Caco-2 (cell line): ENCODE results near the gene GADL1. TPM values are rescaled to one million over a fixed set of nuclear protein-coding genes. Genes with fewer than 3 reads are reported as not detected.

Experiments used
- BruUV-seq: library from RNA; stranded (reverse); fragments of 400-500 nt; replicated peaks from 2 replicates; lab custom pipeline; 2021; lab: Mats Ljungman, UMichigan
- CTCF ChIA-PET: fragments of 300-600 bp; sonication (Branson Sonifier 250); formaldehyde crosslinking; loops from one replicate; lab custom pipeline; 2022; ENCODE audit warnings: antibody characterized with exemption; lab: Charles Lee
- POLR2A ChIA-PET: fragments of 300-600 bp; sonication (Branson Sonifier 250); formaldehyde crosslinking; loops from one replicate; lab custom pipeline; 2022; ENCODE audit warnings: antibody characterized with exemption; lab: Charles Lee
- DNase-seq, 2 experiments: peaks; one replicate each; pipeline versions ENCODE4 v3.0.0 to v3.0.0-alpha.2; 2020 to 2022
- H3K27me3 ChIP-seq: replicated peaks from 2 replicates; pipeline ENCODE4 v1.6.0; 2011; ENCODE audit warnings: low read length; ENCODE audit not compliant: control insufficient read depth, insufficient read depth
- H3K36me3 ChIP-seq: 2 replicates; pipeline ENCODE4 v1.5.1; 2011; ENCODE audit warnings: low read length; ENCODE audit not compliant: control insufficient read depth, insufficient read depth
- H3K4me1 ChIP-seq: fragments of 250-450 bp; sonication (Bioruptor Pico); 2 replicates; pipeline ENCODE4 v1.5.1; 2020; ENCODE audit warnings: mild to moderate bottlenecking
- H3K4me3 ChIP-seq: 2 replicates; pipeline ENCODE4 v1.5.1; 2011; ENCODE audit warnings: low read depth, mild to moderate bottlenecking, control low read depth, low read length
- H3K9me3 ChIP-seq: fragments of 250-450 bp; sonication (Bioruptor Pico); 2 replicates; pipeline ENCODE4 v1.5.1; 2020; ENCODE audit warnings: mild to moderate bottlenecking, moderate library complexity
- H3K27ac Mint-ChIP-seq: one replicate; pipeline ENCODE4 v1.8.0; 2022; ENCODE audit warnings: mixed read lengths; ENCODE audit not compliant: unreplicated experiment
- H3K27me3 Mint-ChIP-seq: one replicate; pipeline ENCODE4 v1.8.0; 2022; ENCODE audit warnings: mixed read lengths; ENCODE audit not compliant: insufficient read depth, unreplicated experiment
- H3K36me3 Mint-ChIP-seq: one replicate; pipeline ENCODE4 v1.8.0; 2022; ENCODE audit warnings: mild to moderate bottlenecking, mixed read lengths; ENCODE audit not compliant: insufficient read depth, unreplicated experiment
- H3K4me1 Mint-ChIP-seq: one replicate; pipeline ENCODE4 v1.8.0; 2022; ENCODE audit warnings: low read depth, mixed read lengths; ENCODE audit not compliant: unreplicated experiment
- H3K4me3 Mint-ChIP-seq: one replicate; pipeline ENCODE4 v1.8.0; 2022; ENCODE audit warnings: mild to moderate bottlenecking, moderate library complexity, mixed read lengths; ENCODE audit not compliant: unreplicated experiment
- H3K9me3 Mint-ChIP-seq: one replicate; pipeline ENCODE4 v1.8.0; 2022; ENCODE audit warnings: mixed read lengths; ENCODE audit not compliant: unreplicated experiment
- CTCF ChIP-seq, 2 experiments: fragments of 200-600 bp in 1 of 2; IDR thresholded peaks; 1 replicate in 1 of 2; 2 replicates in 1 of 2; pipeline versions ENCODE4 v1.5.1 to v1.8.0; 2011 to 2022; ENCODE audit warnings: antibody characterized with exemption in 1 of 2, control low read depth in 1 of 2, inconsistent platforms in 1 of 2, low read depth in 1 of 2, low read length in 1 of 2, mild to moderate bottlenecking in 1 of 2, moderate library complexity in 1 of 2; ENCODE audit not compliant: insufficient read depth in 1 of 2, severe bottlenecking in 1 of 2, unreplicated experiment in 1 of 2
- intact Hi-C: fragments of 100-400 bp; cut with micrococcal nuclease; formaldehyde crosslinking; loops from one replicate; pipeline ENCODE4 v1.10.0; 2022; ENCODE audit not compliant: unreplicated experiment
- total RNA-seq: library from RNA; stranded (reverse); gene quantifications from 2 replicates; pipeline ENCODE4 v1.2.3, GENCODE V29; 2022

The GADL1 gene
- total RNA-seq, 1 experiment from 2014 or later: 6.2 TPM

DNA sequence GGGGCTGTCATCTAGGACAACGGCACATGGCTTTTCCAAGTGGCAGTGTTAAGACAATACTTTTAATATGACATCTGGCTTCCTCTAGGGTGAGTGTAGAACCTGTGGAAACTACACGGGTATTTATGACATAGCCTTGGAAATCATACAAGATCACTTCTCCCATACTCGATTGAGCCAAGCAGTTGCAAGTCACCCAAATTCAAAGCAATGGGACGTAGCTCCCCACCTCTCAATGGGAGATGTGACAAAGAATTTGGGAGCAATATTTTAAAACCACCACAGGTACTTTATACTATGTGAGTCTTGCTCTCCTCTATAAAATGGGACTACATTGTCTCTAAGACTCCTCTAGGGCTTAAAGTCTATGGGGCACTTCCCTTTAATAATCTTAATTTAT, 194.5 kb downstream of the GADL1 start:
- intact Hi-C loops: loop anchor here (10.0 kb wide), 2 partner anchors 185 to 475 kb away; no protein-coding TSS in a partner anchor
- Mint-ChIP-seq H3K4me1 (peaks cover 7% of the 10 kb centered on the region), H3K4me3 (no peak overlapping the region), H3K27me3 (no peaks in the 10 kb centered on the region), H3K27ac (no peak overlapping the region), H3K9me3 (peaks cover 25% of the 10 kb centered on the region), H3K36me3 (peaks cover 76% of the 10 kb centered on the region)
- H3K27me3 ChIP-seq: no peaks in the 10 kb centered on the region
- H3K4me1 ChIP-seq: no peaks in the 10 kb centered on the region
- no peak overlapping the region for H3K4me3 ChIP-seq
- DNase-seq: no peak
- POLR2A ChIA-PET: no interaction called here
- H3K9me3 ChIP-seq: no peaks in the 10 kb centered on the region
- CTCF ChIA-PET: no interaction called here
- TF ChIP-seq CTCF (IDR thresholded peaks at IDR 0.05; ENCODE audit: insufficient read depth in 1 of 2, low read depth in 1 of 2, low read length in 1 of 2, severe bottlenecking in 1 of 2, unreplicated experiment in 1 of 2): no peak
- BruUV-seq: no TSS peak
- peaks cover 3% of the 10 kb centered on the region; the same call in 1 of the 2 replicates for H3K36me3 ChIP-seq

GRCh38 chr3:30698549-30698948, 195.9 kb downstream of the GADL1 start:
- peaks cover 25% of the 10 kb centered on the region for H3K9me3 Mint-ChIP-seq
- ChIA-PET POLR2A (no interaction called here), CTCF (no interaction called here)
- no peak overlapping the region for H3K4me3 Mint-ChIP-seq
- Histone ChIP-seq H3K36me3 (peaks cover 4% of the 10 kb centered on the region), H3K9me3 (no peaks in the 10 kb centered on the region), H3K4me1 (no peaks in the 10 kb centered on the region), H3K27me3 (no peaks in the 10 kb centered on the region), H3K4me3 (no peak overlapping the region)
- no peak overlapping the region for H3K27ac Mint-ChIP-seq
- no peaks in the 10 kb centered on the region for H3K27me3 Mint-ChIP-seq
- H3K4me1 Mint-ChIP-seq: peaks cover 7% of the 10 kb centered on the region
- no peak for DNase-seq
- H3K36me3 Mint-ChIP-seq: peaks cover 80% of the 10 kb centered on the region
- intact Hi-C loops: loop anchor here (10.0 kb wide), 2 partner anchors 184 to 474 kb away; no protein-coding TSS in a partner anchor
- BruUV-seq: no TSS peak
- no peak for TF ChIP-seq CTCF (IDR thresholded peaks at IDR 0.05; ENCODE audit: insufficient read depth in 1 of 2, low read depth in 1 of 2, low read length in 1 of 2, severe bottlenecking in 1 of 2, unreplicated experiment in 1 of 2)

GRCh38 chr3:30696896-30697295, 197.6 kb downstream of the GADL1 start:
- TF ChIP-seq CTCF (IDR thresholded peaks at IDR 0.05; ENCODE audit: insufficient read depth in 1 of 2, low read depth in 1 of 2, low read length in 1 of 2, severe bottlenecking in 1 of 2, unreplicated experiment in 1 of 2): no peak
- DNase-seq: no peak
- POLR2A ChIA-PET: no interaction called here
- peaks cover 20% of the 10 kb centered on the region for H3K4me1 Mint-ChIP-seq
- no peaks in the 10 kb centered on the region for H3K27me3 Mint-ChIP-seq
- peaks cover 4% of the 10 kb centered on the region for H3K36me3 ChIP-seq
- H3K4me3 Mint-ChIP-seq: no peak overlapping the region
- H3K27me3 ChIP-seq: no peaks in the 10 kb centered on the region
- peaks cover 82% of the 10 kb centered on the region for H3K36me3 Mint-ChIP-seq
- H3K9me3 Mint-ChIP-seq: peaks cover 12% of the 10 kb centered on the region
- CTCF ChIA-PET: no interaction called here
- intact Hi-C loops: loop anchor here (10.0 kb wide), 2 partner anchors 182 to 472 kb away; no protein-coding TSS in a partner anchor
- H3K9me3 ChIP-seq: no peaks in the 10 kb centered on the region
- H3K27ac Mint-ChIP-seq: no peak overlapping the region
- no TSS peak for BruUV-seq
- H3K4me1 ChIP-seq: peaks cover 15% of the 10 kb centered on the region
- H3K4me3 ChIP-seq: no peak overlapping the region
